Activated CD4-positive, alpha-beta T cell treated with anti-CD3 and anti-CD28 coated beads, Interleukin-2, amount 10 ng/mL, durations not matched to agents 7 days and 5 days (primary cell): Measurements from ENCODE around the gene AKR1A1. TPM values are rescaled to one million over a fixed set of nuclear protein-coding genes. Genes with fewer than 3 reads are reported as not detected.
"Not testable (repeated sequence)": the region's sequence is repeated elsewhere in the genome, so short reads cannot be mapped to it uniquely, and the experiment has no call there.

Source experiments
- CTCF ChIA-PET: fragments of 350-600 bp; sonication (Branson Sonifier 250); formaldehyde crosslinking; loops from one replicate; lab custom pipeline; 2021; ENCODE audit warnings: antibody characterized with exemption; lab: Charles Lee
- POLR2A ChIA-PET: fragments of 350-600 bp; sonication (Branson Sonifier 250); formaldehyde crosslinking; loops from one replicate; lab custom pipeline; 2021; ENCODE audit warnings: antibody characterized with exemption; lab: Charles Lee
- DNase-seq: peaks from one replicate; pipeline ENCODE4 v3.0.0-alpha.2; 2020
- H3K27ac Mint-ChIP-seq: one replicate; pipeline ENCODE4 v1.8.0; 2021; ENCODE audit warnings: mild to moderate bottlenecking, moderate library complexity, mixed read lengths
- H3K27me3 Mint-ChIP-seq: one replicate; pipeline ENCODE4 v1.8.0; 2021; ENCODE audit warnings: mixed read lengths
- H3K36me3 Mint-ChIP-seq: one replicate; pipeline ENCODE4 v1.8.0; 2021; ENCODE audit warnings: low read depth, mixed read lengths
- H3K4me1 Mint-ChIP-seq: one replicate; pipeline ENCODE4 v1.8.0; 2021; ENCODE audit warnings: mixed read lengths
- H3K4me3 Mint-ChIP-seq: one replicate; pipeline ENCODE4 v1.8.0; 2021; ENCODE audit warnings: mild to moderate bottlenecking, moderate library complexity, mixed read lengths
- H3K9me3 Mint-ChIP-seq: one replicate; pipeline ENCODE4 v1.8.0; 2021; ENCODE audit warnings: mixed read lengths
- total RNA-seq, 2 experiments: library from RNA; stranded (reverse); gene quantifications; one replicate each; pipeline ENCODE4 v1.2.3, GENCODE V29; 2021

Gene AKR1A1
- total RNA-seq, 2 experiments from 2014 or later = 134 to 135 TPM

GRCh38 chr1:45516036-45516435 lies 34.6 kb upstream of the AKR1A1 start:
- H3K4me1 Mint-ChIP-seq = peaks cover 30% of the 10 kb centered on the region

GRCh38 chr1:45516465-45516864 lies 34.2 kb upstream of the AKR1A1 start:
- ChIA-PET POLR2A (no interaction called here), CTCF (interaction anchor here (0.9 to 3.1 kb wide), 4 partner anchors 9 to 53 kb away, joined by 3 to 10 read pairs (median 4); partner anchors contain the start of gene AKR1A1)
- H3K4me3 Mint-ChIP-seq = no peak overlapping the region
- DNase-seq = no peak
- no peak overlapping the region for H3K27ac Mint-ChIP-seq
- peaks cover 30% of the 10 kb centered on the region for H3K4me1 Mint-ChIP-seq
- H3K9me3 Mint-ChIP-seq = no peaks in the 10 kb centered on the region
- H3K27me3 Mint-ChIP-seq = no peaks in the 10 kb centered on the region
- peaks cover 48% of the 10 kb centered on the region for H3K36me3 Mint-ChIP-seq

More at GRCh38 chr1:45516036-45516435, 34.6 kb upstream of the AKR1A1 start:
- no peak for DNase-seq
- ChIA-PET CTCF (interaction anchor here (0.9 to 3.1 kb wide), 4 partner anchors 9 to 53 kb away, joined by 3 to 10 read pairs (median 4); partner anchors contain the start of gene AKR1A1), POLR2A (no interaction called here)
- Mint-ChIP-seq H3K9me3 (no peaks in the 10 kb centered on the region), H3K4me3 (no peak overlapping the region), H3K27me3 (no peaks in the 10 kb centered on the region), H3K36me3 (peaks cover 52% of the 10 kb centered on the region), H3K27ac (no peak overlapping the region)

GRCh38 chr1:45518366-45518765 lies 32.3 kb upstream of the AKR1A1 start:
- ChIA-PET CTCF (interaction anchor here (1.0 to 1.8 kb wide), 3 partner anchors 26 to 48 kb away, joined by 3 to 5 read pairs (median 4); no protein-coding TSS in a partner anchor), POLR2A (interaction anchor here (0.6 to 1.5 kb wide), 3 partner anchors 18 to 699 kb away, joined by 3 to 4 read pairs (median 3); partner anchors contain the start of gene MMACHC)
- H3K4me3 Mint-ChIP-seq = peak overlapping the region; percentile 97

GRCh38 chr1:45518910-45519309 lies 31.7 kb upstream of the AKR1A1 start:
- Mint-ChIP-seq H3K36me3 (peaks cover 35% of the 10 kb centered on the region), H3K9me3 (no peaks in the 10 kb centered on the region), H3K4me3 (peak overlapping the region; percentile 97), H3K27ac (peak overlapping the region; percentile 50), H3K4me1 (peaks cover 49% of the 10 kb centered on the region), H3K27me3 (no peaks in the 10 kb centered on the region)
- no peak for DNase-seq
- ChIA-PET CTCF (interaction anchor here (1.0 to 1.8 kb wide), 2 partner anchors 25 to 45 kb away, joined by 3 to 5 read pairs; no protein-coding TSS in a partner anchor), POLR2A (interaction anchor here (0.6 to 1.5 kb wide), 2 partner anchors 26 to 700 kb away, joined by 3 to 4 read pairs; no protein-coding TSS in a partner anchor)

More at GRCh38 chr1:45518366-45518765, 32.3 kb upstream of the AKR1A1 start:
- not testable (repeated sequence) for H3K9me3 Mint-ChIP-seq, DNase-seq, H3K27me3 Mint-ChIP-seq
- H3K27ac Mint-ChIP-seq = peak overlapping the region; percentile 50
- H3K4me1 Mint-ChIP-seq = peaks cover 46% of the 10 kb centered on the region
- H3K36me3 Mint-ChIP-seq = peaks cover 38% of the 10 kb centered on the region

- DNase-seq, H3K9me3 Mint-ChIP-seq, POLR2A ChIA-PET, H3K27ac Mint-ChIP-seq, H3K27me3 Mint-ChIP-seq: not testable (repeated sequence)
- Mint-ChIP-seq H3K4me3 (peak overlapping the region; percentile 97), H3K4me1 (peaks cover 54% of the 10 kb centered on the region), H3K36me3 (peaks cover 30% of the 10 kb centered on the region)
- CTCF ChIA-PET = interaction anchor here (1.8 kb wide), 1 partner anchor 25 kb away, joined by 3 read pairs; no protein-coding TSS in a partner anchor
Measured at GRCh38 chr1:45519774-45520173, 30.9 kb upstream of the AKR1A1 start.

GRCh38 chr1:45521413-45522323 lies 29.0 kb upstream of the AKR1A1 start, which contains the start of gene PRDX1:
Gene PRDX1 (minus strand): TSS chr1:45521884. CDS start chr1:45519043, 2,841 bp downstream.
- peak within 1 kb of the TSS; percentile 97 for H3K4me3 Mint-ChIP-seq
- ChIA-PET POLR2A (interaction anchor here (0.5 to 2.0 kb wide), 13 partner anchors 22 to 823 kb away, joined by 3 to 12 read pairs (median 4); partner anchors contain the start of genes AKR1A1, CCDC163 and MMACHC), CTCF (interaction anchor here (0.7 to 2.4 kb wide), 8 partner anchors 9 to 708 kb away, joined by 3 to 10 read pairs (median 6); no protein-coding TSS in a partner anchor)
- DNase-seq = peak; percentile 96
- H3K9me3 Mint-ChIP-seq = no peaks in the 10 kb centered on the region
- peaks cover 14% of the 10 kb centered on the region for H3K36me3 Mint-ChIP-seq
- peak within 1 kb of the TSS; percentile 90 for H3K27ac Mint-ChIP-seq
- H3K4me1 Mint-ChIP-seq = peaks cover 50% of the 10 kb centered on the region
- peaks cover 4% of the 10 kb centered on the region for H3K27me3 Mint-ChIP-seq

GRCh38 chr1:45522324-45523104 lies 28.1 kb upstream of the AKR1A1 start:
- H3K4me1 Mint-ChIP-seq = peaks cover 45% of the 10 kb centered on the region
- POLR2A ChIA-PET = interaction anchor here (0.6 to 2.0 kb wide), 7 partner anchors 22 to 71 kb away, joined by 3 to 12 read pairs (median 4); partner anchors contain the start of genes AKR1A1, CCDC163 and MMACHC
- peaks cover 4% of the 10 kb centered on the region for H3K27me3 Mint-ChIP-seq
- CTCF ChIA-PET = interaction anchor here (0.7 to 2.4 kb wide), 8 partner anchors 9 to 709 kb away, joined by 3 to 10 read pairs (median 6); no protein-coding TSS in a partner anchor
- H3K36me3 Mint-ChIP-seq = peaks cover 8% of the 10 kb centered on the region
- H3K4me3 Mint-ChIP-seq = peak overlapping the region; percentile 97
- no peaks in the 10 kb centered on the region for H3K9me3 Mint-ChIP-seq
- H3K27ac Mint-ChIP-seq = peak overlapping the region; percentile 90
- no peak for DNase-seq

- not testable (repeated sequence) for H3K4me3 Mint-ChIP-seq, H3K9me3 Mint-ChIP-seq, H3K27me3 Mint-ChIP-seq, H3K36me3 Mint-ChIP-seq, DNase-seq, H3K27ac Mint-ChIP-seq
- CTCF ChIA-PET = interaction anchor here (0.7 to 1.2 kb wide), 2 partner anchors 10 to 11 kb away, joined by 3 read pairs; no protein-coding TSS in a partner anchor
- H3K4me1 Mint-ChIP-seq = peaks cover 44% of the 10 kb centered on the region
- POLR2A ChIA-PET = interaction anchor here (0.9 kb wide), 2 partner anchors 27 to 183 kb away, joined by 3 to 4 read pairs; partner anchors contain the start of genes MUTYH and TOE1
Measured at GRCh38 chr1:45523516-45523915, 27.1 kb upstream of the AKR1A1 start.

- H3K27ac Mint-ChIP-seq, H3K4me3 Mint-ChIP-seq, H3K27me3 Mint-ChIP-seq, H3K9me3 Mint-ChIP-seq, H3K36me3 Mint-ChIP-seq, DNase-seq: not testable (repeated sequence)
- POLR2A ChIA-PET = interaction anchor here (0.9 kb wide), 2 partner anchors 26 to 184 kb away, joined by 3 to 4 read pairs; partner anchors contain the start of genes MUTYH and TOE1
- CTCF ChIA-PET = interaction anchor here (0.6 to 1.3 kb wide), 4 partner anchors 10 to 27 kb away, joined by 3 to 7 read pairs (median 4); partner anchors contain the start of gene AKR1A1
- H3K4me1 Mint-ChIP-seq = peaks cover 39% of the 10 kb centered on the region
Measured at GRCh38 chr1:45523975-45524374, 26.7 kb upstream of the AKR1A1 start.

GRCh38 chr1:45526135-45526644 lies 24.4 kb upstream of the AKR1A1 start:
- no peak overlapping the region for H3K27ac Mint-ChIP-seq
- no peaks in the 10 kb centered on the region for H3K36me3 Mint-ChIP-seq
- H3K27me3 Mint-ChIP-seq = peaks cover 7% of the 10 kb centered on the region
- H3K4me1 Mint-ChIP-seq = peaks cover 29% of the 10 kb centered on the region
- ChIA-PET CTCF (interaction anchor here (0.7 to 1.5 kb wide), 2 partner anchors 43 to 56 kb away, joined by 3 to 5 read pairs; no protein-coding TSS in a partner anchor), POLR2A (no interaction called here)
- no peaks in the 10 kb centered on the region for H3K9me3 Mint-ChIP-seq
- H3K4me3 Mint-ChIP-seq = no peak overlapping the region
- no peak for DNase-seq

- H3K27ac Mint-ChIP-seq = no peak overlapping the region
- peaks cover 7% of the 10 kb centered on the region for H3K27me3 Mint-ChIP-seq
- H3K4me1 Mint-ChIP-seq = peaks cover 3% of the 10 kb centered on the region
- DNase-seq = no peak
- H3K4me3 Mint-ChIP-seq = no peak overlapping the region
- no peaks in the 10 kb centered on the region for H3K36me3 Mint-ChIP-seq
- ChIA-PET POLR2A (no interaction called here), CTCF (interaction anchor here (0.5 to 2.4 kb wide), 5 partner anchors 9 to 35 kb away, joined by 3 to 5 read pairs (median 5); partner anchors contain the start of gene PRDX1)
- H3K9me3 Mint-ChIP-seq = no peaks in the 10 kb centered on the region
Measured at GRCh38 chr1:45530632-45531135, 19.9 kb upstream of the AKR1A1 start.
